ENCODE data around the gene TMEM51.

GRCh38 chr1:15181564-15181963 lies 28.0 kb downstream of the TMEM51 start:
- TF ChIP-seq CTCF (IDR thresholded peaks at IDR 0.05; ENCODE audit: insufficient read depth, low read depth, low read length) (no peak), EZH2 (IDR thresholded peaks at IDR 0.05; ENCODE audit: insufficient read depth, low read length) (no peak)

All from astrocyte (in vitro differentiated cells and primary cell).